Measurements from ENCODE around the gene PDK1. TPM values are rescaled to one million over a fixed set of nuclear protein-coding genes. Genes with fewer than 3 reads are reported as not detected.

Gene PDK1
- total RNA-seq, 1 experiment from 2014 or later: 6.8 TPM

GRCh38 chr2:172639823-172640222, 83.9 kb downstream of the PDK1 start:
- Histone ChIP-seq H3K4me1 (ENCODE audit: insufficient read depth, low read length, poor library complexity, severe bottlenecking) (no peaks in the 10 kb centered on the region), H3K36me3 (ENCODE audit: insufficient read depth, low read length, poor library complexity, severe bottlenecking) (no peaks in the 10 kb centered on the region), H3K27me3 (replicated peaks; ENCODE audit: insufficient read depth, low read depth, low read length, poor library complexity) (no peaks in the 10 kb centered on the region), H3K27ac (ENCODE audit: low read depth, low read length, poor library complexity, severe bottlenecking) (no peak overlapping the region), H3K9me3 (ENCODE audit: low read depth, low read length, poor library complexity, severe bottlenecking) (no peaks in the 10 kb centered on the region), H3K4me3 (ENCODE audit: low read depth, low read length, poor library complexity, severe bottlenecking) (no peak overlapping the region)
- CTCF ChIA-PET: no interaction called here
- intact Hi-C loops (cut with micrococcal nuclease; ENCODE audit: unreplicated experiment): no loop called here
- no peak for TF ChIP-seq EZH2 (IDR thresholded peaks at IDR 0.05; ENCODE audit: borderline replicate concordance, low read depth, low read length, poor library complexity, severe bottlenecking)
- TF ChIP-seq CTCF (conservative IDR thresholded peaks at IDR 0.05; ENCODE audit: low read depth, low read length): no peak
- no peak for DNase-seq (ENCODE audit: low spot score)
- POLR2A ChIA-PET (ENCODE audit: low non-redundant PET): no interaction called here
- no TSS peak for BruUV-seq (replicated peaks)

GRCh38 chr2:172640389-172640788, 84.5 kb downstream of the PDK1 start:
- Histone ChIP-seq H3K4me1 (ENCODE audit: insufficient read depth, low read length, poor library complexity, severe bottlenecking) (no peaks in the 10 kb centered on the region), H3K27ac (ENCODE audit: low read depth, low read length, poor library complexity, severe bottlenecking) (no peak overlapping the region), H3K36me3 (ENCODE audit: insufficient read depth, low read length, poor library complexity, severe bottlenecking) (no peaks in the 10 kb centered on the region), H3K27me3 (replicated peaks; ENCODE audit: insufficient read depth, low read depth, low read length, poor library complexity) (no peaks in the 10 kb centered on the region), H3K9me3 (ENCODE audit: low read depth, low read length, poor library complexity, severe bottlenecking) (no peaks in the 10 kb centered on the region), H3K4me3 (ENCODE audit: low read depth, low read length, poor library complexity, severe bottlenecking) (no peak overlapping the region)
- intact Hi-C loops (cut with micrococcal nuclease; ENCODE audit: unreplicated experiment): no loop called here
- no peak for DNase-seq (ENCODE audit: low spot score)
- TF ChIP-seq CTCF (conservative IDR thresholded peaks at IDR 0.05; ENCODE audit: low read depth, low read length) (no peak), EZH2 (IDR thresholded peaks at IDR 0.05; ENCODE audit: borderline replicate concordance, low read depth, low read length, poor library complexity, severe bottlenecking) (no peak)
- BruUV-seq (replicated peaks): no TSS peak
- ChIA-PET POLR2A (ENCODE audit: low non-redundant PET) (no interaction called here), CTCF (no interaction called here)

GRCh38 chr2:172642301-172643020, 86.6 kb downstream of the PDK1 start:
- Histone ChIP-seq H3K4me3 (ENCODE audit: low read depth, low read length, poor library complexity, severe bottlenecking) (no peak overlapping the region), H3K27ac (ENCODE audit: low read depth, low read length, poor library complexity, severe bottlenecking) (no peak overlapping the region), H3K27me3 (replicated peaks; ENCODE audit: insufficient read depth, low read depth, low read length, poor library complexity) (no peaks in the 10 kb centered on the region), H3K4me1 (ENCODE audit: insufficient read depth, low read length, poor library complexity, severe bottlenecking) (no peaks in the 10 kb centered on the region), H3K9me3 (ENCODE audit: low read depth, low read length, poor library complexity, severe bottlenecking) (no peaks in the 10 kb centered on the region), H3K36me3 (ENCODE audit: insufficient read depth, low read length, poor library complexity, severe bottlenecking) (no peaks in the 10 kb centered on the region)
- POLR2A ChIA-PET (ENCODE audit: low non-redundant PET): no interaction called here
- CTCF ChIA-PET: no interaction called here
- no TSS peak for BruUV-seq (replicated peaks)
- no peak for DNase-seq (ENCODE audit: low spot score)
- TF ChIP-seq CTCF (conservative IDR thresholded peaks at IDR 0.05; ENCODE audit: low read depth, low read length) (no peak), EZH2 (IDR thresholded peaks at IDR 0.05; ENCODE audit: borderline replicate concordance, low read depth, low read length, poor library complexity, severe bottlenecking) (no peak)
- intact Hi-C loops (cut with micrococcal nuclease; ENCODE audit: unreplicated experiment): no loop called here

Measured in A673 (cell line).